Effector CD8-positive, alpha-beta T cell (primary cell): ENCODE data around the gene ARID3A.
"Not testable (repeated sequence)": the region's sequence is repeated elsewhere in the genome, so short reads cannot be mapped to it uniquely, and the experiment has no call there.

Experiments
- DNase-seq: peaks from one replicate; lab custom pipeline; 2025; lab: John Stamatoyannopoulos, UW

Gene ARID3A

DNA sequence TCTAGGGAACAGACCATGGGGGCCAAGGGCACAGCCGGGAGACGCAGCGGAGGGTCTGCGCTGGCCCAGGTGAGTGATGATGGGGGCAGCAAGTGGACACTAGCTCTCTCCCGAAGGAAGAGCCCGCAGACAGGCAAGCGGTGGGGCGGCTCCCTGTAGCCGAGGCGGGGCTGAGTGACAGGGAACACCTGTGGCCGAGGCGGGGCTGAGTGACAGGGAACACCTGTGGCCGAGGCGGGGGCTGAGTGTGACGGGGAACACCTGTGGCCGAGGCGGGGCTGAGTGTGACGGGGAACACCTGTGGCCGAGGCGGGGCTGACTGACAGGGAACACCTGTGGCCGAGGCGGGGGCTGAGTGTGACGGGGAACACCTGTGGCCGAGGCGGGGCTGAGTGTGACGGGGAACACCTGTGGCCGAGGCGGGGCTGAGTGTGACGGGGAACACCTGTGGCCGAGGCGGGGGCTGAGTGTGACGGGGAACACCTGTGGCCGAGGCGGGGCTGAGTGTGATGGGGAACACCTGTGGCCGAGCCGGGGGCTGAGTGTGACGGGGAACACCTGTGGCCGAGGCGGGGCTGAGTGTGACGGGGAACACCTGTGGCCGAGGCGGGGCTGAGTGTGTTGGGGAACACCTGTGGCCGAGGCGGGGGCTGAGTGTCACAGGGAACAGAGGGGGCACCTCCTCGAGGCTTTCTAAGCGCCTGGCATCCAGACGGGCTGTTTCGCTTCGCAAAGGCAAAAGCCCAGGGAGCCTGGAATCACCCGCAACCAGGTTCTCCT is 34.2 kb upstream of the ARID3A start:
- not testable (repeated sequence) for DNase-seq

DNA sequence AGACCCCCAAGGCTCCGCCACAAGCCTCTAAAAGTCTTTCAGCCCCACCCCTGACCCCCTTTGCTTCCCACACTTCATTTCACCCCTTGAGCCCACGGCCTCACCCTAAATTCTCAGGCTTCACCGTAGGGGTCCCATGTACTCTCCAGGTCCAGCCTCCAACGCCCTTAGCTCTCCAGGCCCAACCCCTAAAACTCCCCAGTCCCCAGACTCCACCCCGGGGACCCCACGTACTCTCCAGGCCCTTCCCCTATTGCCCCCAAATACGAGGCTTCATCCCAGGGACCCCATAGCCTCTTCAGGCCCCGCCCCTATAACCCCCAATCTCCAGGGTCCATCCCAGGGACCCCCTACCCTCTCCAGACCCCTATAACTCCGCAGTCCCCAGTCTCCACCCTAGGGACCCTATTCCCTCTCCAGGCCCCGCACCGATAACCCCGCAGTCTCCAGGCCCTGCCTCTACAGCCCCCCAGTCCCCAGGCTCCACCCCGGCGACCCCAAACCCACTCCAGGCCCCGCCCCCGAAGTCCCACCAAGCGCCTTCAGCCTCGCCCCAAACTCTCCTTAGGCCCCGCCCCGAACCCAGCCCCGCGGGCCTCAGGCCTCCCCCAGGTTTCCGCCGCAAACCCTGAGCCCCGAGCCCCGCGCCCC is 33.5 kb upstream of the ARID3A start:
- peak; percentile 45 for DNase-seq

DNA sequence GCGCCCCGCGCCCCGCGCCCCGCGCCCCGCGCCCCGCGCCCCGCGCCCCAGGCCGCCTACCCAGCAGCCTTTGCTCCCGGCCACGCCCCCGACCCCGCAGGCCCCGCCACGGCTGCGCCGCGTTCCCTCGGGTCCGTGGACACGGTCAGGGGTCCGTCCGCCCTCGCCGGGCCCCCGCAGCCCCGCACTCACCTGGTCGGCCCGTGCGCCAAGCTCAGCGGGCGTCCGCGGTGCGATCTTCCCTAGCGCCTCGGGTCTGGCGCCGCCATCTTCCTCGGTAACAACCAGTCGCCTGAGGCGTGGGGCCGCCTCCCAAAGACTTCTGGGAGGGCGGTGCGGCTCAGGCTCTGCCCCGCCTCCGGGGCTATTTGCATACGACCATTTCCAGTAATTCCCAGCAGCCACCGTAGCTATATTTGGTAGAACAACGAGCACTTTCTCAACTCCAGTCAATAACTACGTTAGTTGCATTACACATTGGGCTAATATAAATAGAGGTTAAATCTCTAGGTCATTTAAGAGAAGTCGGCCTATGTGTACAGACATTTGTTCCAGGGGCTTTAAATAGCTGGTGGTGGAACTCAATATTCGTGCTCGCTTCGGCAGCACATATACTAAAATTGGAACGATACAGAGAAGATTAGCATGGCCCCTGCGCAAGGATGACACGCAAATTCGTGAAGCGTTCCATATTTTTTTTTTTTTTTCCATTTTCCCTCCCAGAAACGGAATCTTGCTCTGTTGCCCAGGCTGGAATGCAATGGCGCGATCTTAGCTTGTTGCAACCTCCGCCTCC is 32.7 kb upstream of the ARID3A start, which contains the start of the genes MED16 and RNU6-9:
Gene MED16 (minus strand): TSS at position 294 of the 796 bp plus-strand sequence. CDS start 2,056 bp downstream, outside the sequence.
Gene RNU6-9 (plus strand): TSS at position 591 of the 796 bp plus-strand sequence.
- peak; percentile 84 for DNase-seq

DNA sequence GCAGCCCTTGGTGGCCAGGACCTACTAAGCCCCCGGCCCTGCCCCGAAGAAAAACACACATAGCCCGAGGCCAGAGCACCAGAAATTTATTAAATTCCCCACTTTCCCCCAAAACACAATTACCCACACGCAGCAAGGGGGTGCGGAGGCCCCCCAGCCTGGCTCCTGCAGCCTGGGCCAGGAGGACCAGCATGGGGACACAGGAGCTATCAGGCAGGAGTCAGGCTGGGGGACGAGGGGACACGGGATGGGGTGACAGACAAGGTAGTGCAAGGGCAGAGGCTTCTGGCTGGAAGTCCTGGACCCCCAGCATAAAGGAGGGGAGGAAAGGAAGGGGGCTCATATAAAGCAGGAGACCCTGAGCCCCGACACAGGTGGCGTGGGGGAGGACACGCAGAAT is 29.4 kb upstream of the ARID3A start:
- DNase-seq = no peak

DNA sequence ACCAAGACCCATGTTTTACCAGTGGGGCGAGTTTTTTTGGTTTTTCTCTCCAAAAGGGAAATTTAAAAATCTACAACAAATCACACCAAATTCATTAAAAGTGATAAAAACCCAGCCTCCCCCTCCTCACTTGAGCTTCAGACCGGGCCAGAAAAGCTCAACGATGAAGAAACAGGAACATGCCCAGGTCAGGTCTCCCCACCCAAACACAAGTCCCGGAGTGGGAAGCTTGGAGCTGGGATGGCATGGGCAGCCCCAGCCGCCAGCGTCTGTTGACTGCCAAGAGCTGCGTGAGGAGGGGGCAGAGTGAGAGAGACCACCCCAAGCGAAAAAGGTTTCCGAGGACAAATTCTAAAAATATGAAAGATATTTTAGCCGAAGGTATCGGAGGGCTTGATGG is 28.8 kb upstream of the ARID3A start:
- DNase-seq = no peak

DNA sequence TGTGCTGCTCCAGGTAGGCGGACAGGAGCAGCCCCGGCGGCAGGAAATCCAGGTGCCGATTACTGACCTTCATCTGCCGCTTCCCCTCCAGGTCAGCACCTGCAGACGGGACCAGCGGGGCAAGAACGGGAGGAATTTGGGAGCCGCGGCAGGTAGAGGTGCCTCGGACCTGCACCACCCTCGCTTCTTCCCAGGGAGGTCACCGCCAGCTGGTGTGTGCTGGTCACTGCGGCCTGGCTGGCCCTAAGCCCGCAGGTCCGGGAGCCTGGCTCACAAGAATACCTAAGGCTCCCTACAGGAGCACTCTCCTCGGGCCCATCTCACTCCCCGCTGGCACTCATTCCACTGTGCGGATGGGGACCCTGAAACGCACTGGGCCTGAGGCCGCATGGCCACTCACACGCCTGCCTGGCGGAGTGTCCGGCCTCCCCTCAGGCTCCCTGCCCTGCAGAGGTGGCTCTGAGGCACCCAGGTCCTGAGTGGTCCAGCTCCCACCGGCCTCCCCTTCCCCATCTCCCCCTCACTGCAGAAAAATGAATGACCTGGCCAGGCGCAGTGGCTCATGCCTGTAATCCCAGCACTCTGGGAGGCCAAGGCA is 28.3 kb upstream of the ARID3A start:
- DNase-seq = no peak

DNA sequence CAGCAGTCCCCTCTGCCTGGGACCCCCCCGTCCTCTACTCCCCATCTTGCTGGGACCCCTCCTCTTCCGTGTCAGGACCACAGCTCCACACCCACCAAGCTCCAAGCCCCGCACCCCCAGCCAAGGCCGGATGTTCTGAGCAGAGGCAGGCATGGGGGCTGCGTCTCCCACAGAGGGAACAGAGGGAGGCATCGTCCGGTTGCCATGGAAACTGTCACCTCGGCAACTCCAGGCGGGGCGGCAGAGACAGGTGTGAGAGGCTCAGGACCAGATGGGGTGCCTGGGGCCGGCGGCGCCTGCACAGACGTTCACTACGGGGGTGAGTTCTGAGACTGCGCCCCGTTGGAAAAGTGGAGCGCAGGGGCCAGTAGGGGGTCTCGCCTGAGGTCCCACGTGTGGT is 27.2 kb upstream of the ARID3A start:
- DNase-seq = peak; percentile 42

DNA sequence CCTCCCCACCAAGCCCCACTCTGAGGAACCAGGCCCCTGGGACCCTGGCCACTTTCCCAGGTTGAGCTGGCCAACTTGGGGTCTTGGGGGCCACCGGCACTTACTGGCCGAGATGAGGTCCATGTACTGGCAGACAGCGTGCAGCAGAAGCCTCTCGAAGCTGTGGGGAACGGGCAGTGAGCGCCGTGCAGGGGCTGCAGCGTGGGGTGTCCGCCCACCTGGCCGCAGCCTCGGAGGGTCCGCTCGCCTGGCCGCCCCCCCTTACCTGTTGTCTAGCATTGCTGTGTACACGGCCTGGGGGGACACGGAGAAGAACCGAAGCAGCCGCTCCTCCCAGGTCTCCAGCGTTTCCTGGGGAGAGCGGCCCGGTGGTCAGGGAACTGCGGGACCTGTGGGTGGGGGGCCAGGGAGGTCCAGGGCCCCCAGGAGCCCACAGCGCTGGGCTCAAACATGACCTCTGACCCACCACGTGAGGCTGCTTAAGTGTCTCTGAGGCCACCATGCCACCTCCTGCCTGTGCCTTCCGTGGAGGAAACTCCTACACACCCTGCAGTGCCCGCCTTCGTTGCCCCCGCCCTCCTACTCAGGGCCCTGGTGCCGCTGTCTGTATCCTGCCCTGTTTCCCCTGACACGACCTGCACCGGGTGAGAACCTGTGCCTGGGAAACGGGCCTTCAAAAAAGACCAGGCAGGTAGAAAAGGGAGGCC is 26.3 kb upstream of the ARID3A start:
- DNase-seq = no peak

DNA sequence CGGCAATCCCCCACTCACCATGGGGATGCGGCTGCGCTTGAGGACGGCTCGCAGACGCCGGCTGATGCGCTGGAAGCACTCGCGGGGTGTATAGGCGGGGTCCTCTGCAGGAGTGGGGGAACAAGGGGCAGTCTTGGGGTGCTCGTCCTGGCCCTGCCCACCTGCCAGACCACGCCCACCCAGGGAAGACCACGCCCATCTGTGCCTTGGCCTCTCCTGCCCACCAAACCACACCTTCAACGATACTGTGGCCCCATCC is 25.9 kb upstream of the ARID3A start:
- DNase-seq = no peak

DNA sequence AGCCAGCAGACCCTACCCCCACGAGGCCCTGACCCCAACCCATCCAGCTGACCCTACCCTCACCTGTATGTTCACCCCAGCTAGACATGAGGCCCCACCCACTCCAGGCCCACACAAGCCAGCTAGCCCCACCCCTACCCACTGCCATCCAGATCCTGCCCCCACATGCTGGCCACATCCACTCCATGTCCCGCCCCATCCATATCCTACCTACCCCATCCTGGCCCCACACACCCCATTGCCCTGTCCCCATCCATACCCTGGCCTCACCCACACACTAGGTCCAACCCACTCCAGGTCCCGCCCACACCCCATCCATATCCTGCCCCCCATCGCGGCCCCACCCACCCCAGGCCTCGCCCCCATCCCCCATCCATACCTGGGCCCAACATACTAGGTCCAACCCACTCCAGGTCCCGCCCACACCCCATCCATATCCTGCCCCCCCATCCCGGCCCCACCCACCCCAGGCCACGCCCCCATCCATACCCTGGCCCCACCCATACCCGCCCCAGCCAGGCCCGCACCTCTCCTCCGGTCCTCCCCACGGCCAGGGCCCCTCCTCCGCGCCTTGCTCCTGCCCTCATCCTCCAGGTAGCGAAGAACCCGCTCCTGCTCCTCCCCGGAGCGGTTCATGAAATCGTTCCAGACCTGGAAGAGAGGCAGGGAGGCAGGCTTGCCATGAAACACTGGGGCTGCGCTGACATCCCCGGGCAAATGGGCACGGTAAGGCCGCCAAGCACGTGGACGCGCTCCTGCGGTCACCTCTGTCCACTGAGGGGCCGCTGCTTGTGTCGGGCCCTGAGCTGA is 25.3 kb upstream of the ARID3A start:
- peak; percentile 16 for DNase-seq

DNA sequence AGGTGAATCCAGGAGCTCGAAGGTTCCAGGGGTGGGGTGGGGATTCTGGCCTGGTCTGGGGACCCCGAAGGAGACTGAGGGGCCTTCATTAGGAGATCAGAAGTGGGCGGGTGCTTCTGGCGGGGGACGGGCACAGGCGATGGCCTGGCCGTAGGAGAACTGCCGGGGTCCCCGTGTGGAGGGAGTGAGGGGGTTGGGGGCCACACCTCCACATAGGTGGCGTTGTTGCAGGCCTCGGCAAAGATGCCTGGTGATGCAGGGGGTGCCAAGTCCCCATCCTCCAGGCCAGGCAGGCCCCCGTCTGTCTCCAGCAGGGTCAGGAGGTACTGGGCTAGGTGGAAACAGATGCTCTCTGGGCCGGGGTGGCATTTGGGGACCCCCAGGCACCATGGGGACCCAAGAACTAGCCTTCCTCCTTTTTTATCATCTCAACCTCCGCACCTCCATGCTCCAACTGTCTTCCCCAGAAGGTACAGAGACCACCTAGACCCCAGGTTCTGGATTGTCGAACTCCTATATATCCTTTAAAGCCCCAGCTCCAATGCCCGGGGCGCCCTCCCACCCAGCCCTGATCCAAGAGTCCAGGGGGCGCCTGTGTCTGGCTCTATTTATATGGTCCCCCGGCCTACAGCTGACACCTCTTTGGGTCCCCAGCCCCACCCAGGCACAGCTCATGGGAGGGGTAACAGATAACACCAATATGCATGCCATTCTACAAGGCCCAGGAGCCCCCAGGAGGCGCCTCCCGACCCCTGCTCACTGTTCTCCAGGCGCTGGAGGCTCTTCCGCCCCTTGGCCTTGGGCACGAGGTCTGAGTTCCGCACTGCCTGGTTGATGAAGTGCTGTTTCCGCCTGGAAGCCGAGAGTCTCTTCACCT is 24.4 kb upstream of the ARID3A start:
- no peak for DNase-seq

DNA sequence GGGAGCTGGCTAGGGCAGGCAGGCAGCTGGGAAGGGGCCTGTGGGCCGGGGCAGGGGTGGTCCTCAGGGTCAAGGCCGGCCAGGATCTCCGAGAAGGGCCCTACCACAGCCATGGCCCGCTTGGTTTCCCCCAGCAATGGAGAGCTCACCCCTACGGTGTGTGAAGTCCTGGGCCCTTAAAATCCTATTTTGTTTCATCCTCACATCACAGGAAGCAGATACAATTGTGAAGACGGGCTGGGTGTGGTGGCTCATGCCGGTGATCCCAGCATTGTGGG is 23.8 kb upstream of the ARID3A start:
- no peak for DNase-seq

DNA sequence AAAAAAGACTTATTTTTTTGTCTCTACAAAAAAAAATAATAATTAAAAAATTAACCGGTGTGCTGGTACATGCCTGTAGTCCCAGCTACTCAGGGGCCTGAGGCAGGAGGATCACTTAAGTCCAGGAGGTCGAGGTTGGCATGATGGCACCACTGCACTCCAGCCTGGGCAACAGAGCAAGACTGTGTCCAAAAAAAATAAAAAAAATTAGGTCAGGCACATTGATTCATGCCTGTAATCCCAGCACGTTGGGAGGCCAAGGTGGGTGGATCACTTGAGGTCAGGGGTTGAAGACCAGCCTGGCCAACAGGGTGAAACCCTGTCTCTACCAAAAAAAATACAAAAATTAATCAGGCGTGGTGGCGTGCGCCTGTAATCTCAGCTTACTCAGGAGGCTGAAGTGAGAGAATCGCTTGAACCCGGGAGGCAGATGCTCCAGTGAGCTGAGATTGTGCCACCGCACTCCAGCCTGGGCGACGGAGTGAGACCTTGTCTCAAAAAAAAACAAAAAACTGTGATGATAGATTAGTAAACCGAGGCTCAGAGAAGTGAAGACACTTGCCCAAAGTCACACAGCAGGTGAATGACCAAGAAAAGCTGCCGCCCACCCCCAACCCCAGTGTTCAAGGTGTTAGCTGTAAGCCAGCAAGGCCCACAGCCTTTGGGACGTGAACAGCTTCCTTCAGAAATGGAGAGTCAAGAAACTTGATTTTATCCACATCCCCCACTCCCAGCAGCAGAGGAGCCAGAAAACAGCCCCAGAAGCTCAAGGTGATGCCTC is 23.2 kb upstream of the ARID3A start:
- DNase-seq = no peak

DNA sequence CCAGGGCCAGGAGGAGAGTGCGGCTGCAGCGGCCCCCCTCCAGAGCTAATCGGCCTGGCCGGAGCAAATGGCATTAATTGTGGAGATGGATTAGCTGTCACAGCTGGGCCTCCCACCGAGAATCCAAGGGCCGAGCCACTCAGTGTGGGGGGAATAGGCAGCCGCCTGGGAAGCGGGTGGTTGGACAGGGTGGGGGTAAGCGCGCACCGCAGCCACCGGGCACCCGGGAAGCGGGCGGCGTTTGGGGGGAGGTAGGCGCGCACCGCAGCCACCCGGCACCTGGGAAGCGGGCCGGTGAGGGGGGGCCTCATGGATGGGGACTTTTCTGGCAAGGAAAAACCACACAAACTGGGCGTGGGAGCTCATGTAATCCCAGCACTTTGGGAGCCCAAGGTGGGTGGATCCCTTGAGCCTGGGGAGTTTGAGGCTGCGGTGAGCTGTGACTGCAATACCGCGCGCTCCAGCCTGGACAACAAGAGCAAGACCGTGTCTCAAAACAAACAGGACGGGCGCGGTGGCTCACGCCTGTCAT is 22.5 kb upstream of the ARID3A start:
- no peak for DNase-seq

DNA sequence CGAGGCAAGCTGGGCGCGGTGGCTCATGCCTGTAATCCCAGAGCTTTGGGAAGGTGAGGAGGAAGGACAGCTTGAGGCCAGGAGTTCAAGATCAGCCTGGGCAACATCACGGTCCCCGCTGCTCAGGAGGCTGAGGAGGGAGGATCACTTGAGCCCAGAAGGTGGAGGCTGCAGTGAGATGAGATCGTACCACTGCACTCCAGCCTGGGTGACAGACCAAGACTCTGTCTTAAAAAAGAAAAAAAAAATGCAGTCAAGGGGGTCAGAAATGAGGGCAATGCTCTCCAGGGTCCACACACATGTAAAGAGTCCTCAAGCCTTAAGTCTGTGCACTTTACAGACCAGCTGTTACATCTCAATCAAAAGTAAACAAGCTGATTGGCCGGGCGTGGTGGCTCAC is 21.3 kb upstream of the ARID3A start:
- no peak for DNase-seq

DNA sequence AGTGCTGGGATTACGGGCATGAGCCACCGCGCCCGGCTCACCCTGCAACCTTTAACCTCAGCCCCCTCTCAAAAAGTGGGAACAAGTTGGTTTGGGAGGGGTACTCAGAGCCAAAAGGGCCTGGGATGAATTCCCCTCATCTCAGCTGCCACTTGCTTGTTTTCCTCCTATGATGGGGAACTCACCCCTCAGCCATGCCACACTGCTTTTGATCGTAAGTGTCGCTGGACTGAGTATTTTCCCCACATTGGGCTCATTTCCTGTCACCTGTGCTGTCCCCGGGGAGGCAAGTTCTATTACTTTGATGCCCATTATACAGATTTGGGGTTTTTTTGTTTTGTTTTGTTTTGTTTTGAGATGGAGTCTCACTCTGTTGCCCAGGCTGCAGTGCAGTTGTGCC is 19.4 kb upstream of the ARID3A start:
- DNase-seq = no peak

DNA sequence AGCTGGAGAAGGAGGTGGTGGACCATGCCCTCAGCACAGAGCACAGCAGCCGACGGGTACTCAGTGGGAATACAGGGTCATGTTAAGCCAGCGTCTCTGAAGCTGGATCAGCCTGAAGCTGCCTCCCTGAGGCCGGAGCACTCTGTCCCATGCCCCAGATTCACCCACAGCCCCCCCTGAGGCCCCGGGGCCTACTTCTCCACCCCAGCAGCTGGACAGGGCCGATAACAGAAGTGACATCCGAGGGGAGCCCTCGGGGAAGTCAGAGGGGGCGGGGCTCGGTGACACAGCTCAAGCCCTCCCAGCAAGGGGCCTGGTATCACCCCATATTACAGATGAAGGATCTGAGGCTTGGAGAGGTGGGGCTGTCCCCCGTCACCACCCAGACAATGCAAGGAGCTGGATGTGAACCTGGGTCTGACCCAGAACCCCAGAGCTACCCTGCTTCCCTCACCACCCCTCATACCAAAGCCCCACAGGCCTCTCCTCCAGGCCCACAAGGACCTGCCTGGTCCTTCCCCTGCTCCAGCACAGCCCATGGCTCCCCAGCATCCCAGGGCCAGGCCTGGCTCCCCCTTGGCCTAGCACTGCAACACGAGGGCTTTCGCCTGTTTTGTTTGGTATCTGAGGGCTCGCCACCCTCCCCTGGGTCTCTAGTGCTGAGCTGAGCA is 18.5 kb upstream of the ARID3A start:
- peak; percentile 13 for DNase-seq

DNA sequence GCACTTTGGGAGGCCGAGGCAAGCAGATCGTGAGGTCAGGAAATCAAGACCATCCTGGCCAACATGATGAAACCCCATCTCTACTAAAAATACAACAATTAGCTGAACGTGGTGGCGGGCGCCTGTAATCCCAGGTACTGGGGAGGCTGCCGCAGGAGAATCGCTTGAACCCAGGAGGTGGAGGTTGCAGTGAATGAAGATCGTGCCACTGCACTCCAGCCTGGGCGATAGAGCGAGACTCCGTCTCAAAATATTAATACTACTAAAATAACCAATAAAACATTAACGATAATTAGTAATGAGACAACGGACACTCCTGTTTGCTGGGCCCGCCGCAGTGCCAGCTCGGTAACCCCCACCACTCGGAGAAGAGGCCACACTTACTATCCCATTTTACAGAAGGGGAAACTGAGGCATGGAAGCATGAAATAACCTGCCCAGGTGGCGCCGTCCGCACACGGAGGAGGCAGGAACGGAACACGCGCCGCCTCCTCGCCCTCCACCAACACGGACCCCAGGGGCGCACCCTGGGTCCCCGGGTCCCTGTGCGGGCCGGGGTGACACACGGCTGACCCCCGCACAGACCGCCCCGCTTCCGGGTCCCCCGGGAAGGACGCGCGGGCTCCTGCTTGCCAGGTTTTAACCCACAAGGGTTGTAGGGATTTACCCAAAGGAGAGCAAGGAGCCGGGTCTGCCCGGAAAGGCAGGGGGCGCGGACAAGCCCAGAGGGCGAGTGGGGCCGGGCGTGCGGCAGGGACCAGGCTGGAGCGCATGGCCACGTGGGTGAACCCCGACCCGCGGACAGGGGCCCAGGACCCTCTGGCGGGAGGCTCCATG is 14.4 kb upstream of the ARID3A start:
- DNase-seq = peak; percentile 16
